GM13977 (cell line): Measurements from ENCODE around the gene VAPB.

Experiments
- DNase-seq: peaks from one replicate; pipeline ENCODE4 v3.0.0; 2012; ENCODE audit warnings: low spot score
- in situ Hi-C: fragments of 300-500 bp; cut with MboI; formaldehyde crosslinking; loops from one replicate; pipeline ENCODE4 v1.12.0; 2022; ENCODE audit warnings: low sequenced_read_pairs, low pct_unique_long_range_greater_than_20kb, mixed read lengths, inconsistent platforms; ENCODE audit not compliant: unreplicated experiment
- TF ChIP-seq, protein P1 (sequence below): IDR thresholded peaks from 2 replicates; pipeline ENCODE4 v1.5.1; 2012; ENCODE audit warnings: mild to moderate bottlenecking, control low read depth; ENCODE audit not compliant: insufficient read depth; ENCODE audit errors: extremely low read depth, missing control alignments

The VAPB gene

DNA sequence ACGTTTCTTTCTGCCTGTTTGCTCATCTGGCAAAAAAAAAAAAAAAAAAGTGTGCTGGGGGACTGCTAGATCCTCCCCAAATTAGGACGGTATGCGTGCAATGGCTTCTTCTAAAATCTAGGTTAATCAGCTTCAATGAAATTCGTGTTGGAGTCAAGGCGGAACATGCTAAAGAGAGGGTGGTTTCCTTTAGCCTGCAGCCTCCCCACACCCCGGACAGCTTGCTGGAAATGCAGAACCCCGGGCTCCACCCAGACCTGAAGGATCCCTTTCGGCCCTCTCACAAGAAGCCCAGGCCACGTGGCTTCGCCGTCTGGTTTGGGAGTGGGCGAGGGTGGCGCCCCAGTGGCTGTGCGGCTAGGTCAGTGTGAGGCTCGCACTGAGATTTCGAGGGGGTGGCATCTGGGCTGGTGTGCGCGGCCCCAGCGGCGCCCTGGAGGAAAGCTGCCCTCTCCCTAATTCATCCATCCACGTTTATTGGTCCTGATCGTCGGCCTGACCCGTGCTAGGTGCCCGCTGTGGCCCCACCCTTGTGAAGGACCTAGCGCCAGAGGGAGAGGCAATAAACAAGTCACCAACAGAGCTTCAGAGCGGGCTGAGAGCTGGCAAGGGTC lies 77.2 kb downstream of the VAPB start:
- TF ChIP-seq, protein P1, sequence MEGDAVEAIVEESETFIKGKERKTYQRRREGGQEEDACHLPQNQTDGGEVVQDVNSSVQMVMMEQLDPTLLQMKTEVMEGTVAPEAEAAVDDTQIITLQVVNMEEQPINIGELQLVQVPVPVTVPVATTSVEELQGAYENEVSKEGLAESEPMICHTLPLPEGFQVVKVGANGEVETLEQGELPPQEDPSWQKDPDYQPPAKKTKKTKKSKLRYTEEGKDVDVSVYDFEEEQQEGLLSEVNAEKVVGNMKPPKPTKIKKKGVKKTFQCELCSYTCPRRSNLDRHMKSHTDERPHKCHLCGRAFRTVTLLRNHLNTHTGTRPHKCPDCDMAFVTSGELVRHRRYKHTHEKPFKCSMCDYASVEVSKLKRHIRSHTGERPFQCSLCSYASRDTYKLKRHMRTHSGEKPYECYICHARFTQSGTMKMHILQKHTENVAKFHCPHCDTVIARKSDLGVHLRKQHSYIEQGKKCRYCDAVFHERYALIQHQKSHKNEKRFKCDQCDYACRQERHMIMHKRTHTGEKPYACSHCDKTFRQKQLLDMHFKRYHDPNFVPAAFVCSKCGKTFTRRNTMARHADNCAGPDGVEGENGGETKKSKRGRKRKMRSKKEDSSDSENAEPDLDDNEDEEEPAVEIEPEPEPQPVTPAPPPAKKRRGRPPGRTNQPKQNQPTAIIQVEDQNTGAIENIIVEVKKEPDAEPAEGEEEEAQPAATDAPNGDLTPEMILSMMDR = no peak
- no peak for DNase-seq
- in situ Hi-C loops = no loop called here

DNA sequence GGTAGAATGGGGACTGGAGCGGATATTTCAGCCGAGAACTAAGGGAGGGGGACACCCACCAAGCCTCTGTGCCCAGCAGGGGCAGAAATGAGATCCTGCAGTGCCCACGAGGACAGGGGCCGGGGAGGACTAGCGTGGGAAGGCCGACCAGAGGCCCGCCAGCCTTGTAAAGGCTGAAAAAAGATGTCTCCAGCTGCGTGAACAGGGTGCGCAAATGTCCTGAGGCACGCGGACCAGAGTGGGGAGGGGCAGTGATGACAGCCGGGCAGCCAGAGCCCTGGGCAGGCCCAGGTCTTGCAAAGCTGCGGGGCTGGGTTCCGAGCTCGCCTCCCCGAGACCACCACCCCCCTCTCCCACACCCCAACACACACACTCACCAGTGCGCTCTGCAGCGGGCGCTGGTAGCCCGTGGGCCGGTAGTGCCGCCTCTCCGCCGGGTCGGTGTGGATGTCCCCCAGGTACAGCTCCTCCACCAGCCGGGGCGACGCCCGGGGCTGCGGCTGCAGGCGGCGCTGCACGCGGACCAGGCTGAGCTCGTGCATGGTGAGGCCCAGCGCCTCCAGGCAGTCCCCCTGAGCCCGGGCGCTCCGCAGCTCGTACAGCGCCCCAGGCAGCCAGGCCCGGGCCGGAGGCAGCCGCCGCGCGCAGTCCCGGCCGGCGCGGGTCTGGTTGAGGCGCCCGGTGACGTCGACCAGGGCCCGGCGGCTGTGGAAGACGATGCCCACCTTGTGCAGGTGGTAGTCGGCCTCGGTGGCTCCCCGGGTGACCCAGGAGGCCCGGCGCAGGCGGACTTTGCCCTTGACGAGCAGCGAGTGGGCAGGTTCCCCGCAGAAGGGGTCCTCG lies 77.9 kb downstream of the VAPB start:
- no peak for DNase-seq
- in situ Hi-C loops = no loop called here
- TF ChIP-seq, protein P1 = no peak

DNA sequence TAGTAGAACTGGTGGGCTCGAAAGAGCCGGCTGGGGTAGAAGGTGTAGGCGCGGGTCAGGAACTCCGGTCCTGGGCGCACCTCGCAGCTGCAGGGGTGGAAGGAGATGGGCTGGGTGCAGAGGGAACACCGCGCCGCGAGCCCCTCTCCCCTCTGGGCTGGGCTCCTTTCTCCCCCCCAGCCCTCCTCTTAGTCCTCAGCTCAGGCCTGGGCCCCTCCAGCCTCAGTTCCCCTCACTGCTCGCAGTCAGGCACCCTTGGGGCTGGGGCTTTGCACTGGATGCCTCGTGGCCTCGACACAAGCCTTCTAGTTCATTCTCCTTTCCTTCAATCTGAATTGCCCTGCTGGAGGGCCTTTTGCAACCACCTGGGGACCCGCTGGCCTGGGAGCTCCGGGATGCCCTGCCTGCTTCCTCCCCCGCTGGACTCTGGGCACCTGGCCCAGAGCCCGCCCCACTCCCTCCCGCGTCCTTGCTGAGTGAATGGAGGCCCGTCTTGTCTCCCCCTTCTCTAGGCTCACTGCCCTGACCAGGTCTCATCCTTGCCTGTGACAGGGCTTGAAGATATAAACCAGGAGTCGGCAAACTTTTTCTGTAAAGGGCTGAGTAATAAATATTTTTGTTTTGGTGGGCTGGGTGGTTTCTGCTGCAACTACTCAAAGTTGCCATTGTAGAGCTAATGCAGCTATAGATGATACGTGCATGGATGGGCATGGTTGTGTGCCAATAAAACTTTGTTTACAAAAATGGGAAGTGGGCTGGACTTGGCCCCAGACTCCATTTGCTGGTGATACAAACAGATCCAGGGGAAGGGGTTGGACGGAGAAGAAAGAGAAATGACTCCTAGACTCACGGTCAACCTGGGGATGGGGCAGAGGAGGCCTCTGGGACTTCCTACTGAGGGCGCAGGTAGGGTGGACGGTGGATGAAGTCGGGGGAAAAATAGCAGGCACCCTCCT lies 78.8 kb downstream of the VAPB start:
- no peak for DNase-seq
- in situ Hi-C loops = no loop called here
- TF ChIP-seq, protein P1 = no peak

- in situ Hi-C loops = no loop called here
- TF ChIP-seq, protein P1 = no peak
- DNase-seq = no peak
These were observed 80.6 kb downstream of the VAPB start for GRCh38 chr20:58469616-58470015.

DNA sequence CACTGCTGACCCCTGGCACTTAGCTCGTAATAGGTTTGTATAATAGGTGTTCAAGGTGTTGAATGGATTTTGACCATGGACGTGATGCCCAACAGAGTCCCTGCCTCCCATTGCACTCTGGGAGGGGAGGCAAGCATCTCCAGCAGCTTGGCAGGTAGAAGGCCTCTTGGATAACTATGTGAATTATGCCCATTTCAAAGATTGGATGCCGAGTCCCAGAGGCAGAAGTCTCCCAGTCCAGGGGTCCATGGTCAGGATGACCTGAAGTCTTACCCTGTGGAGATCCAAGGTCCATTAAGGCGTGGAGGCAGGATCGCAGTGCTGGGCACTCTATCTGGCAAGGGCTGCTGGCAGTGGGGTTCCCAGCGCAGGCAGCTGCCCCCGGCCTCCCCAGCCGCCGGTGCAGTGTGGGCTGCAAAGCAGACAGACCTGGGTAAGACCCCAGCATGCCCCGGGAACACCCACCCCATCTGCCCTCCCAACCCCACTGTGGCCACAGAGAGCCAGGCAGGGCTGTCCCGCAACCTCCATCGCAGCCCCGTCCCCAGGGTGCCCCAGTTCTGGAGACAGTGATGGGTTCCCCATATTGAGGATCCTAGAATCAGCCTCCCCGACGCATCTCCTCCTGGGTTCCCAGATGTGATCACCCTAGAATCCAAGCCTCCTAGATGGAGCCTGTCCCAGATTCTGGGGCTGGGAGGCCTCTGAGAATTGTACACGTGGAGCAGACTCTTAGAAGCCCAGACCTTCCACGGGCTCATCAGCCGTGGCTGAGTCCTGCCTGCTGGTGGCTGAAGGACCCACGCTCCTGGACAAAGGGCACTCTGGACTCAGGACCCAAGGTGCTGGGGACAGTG lies 81.5 kb downstream of the VAPB start:
- TF ChIP-seq, protein P1 = no peak
- DNase-seq = no peak
- in situ Hi-C loops = no loop called here
